HG02938 (cell line): ENCODE data around the gene CLCN4.

Experiments
- ATAC-seq: cut with Tn5 transposase; IDR thresholded peaks from one replicate; pipeline ENCODE4 v1.9.1; 2021; ENCODE audit warnings: mild to moderate bottlenecking, moderate library complexity; ENCODE audit not compliant: unreplicated experiment

CLCN4 gene

GRCh38 chrX:10156199-10157031 is at the start of gene CLCN4:
Gene CLCN4, plus strand, starts transcription at chrX:10156975. Its CDS starts 28,058 bp downstream, at chrX:10185033.
- ATAC-seq = no peak

GRCh38 chrX:10107483-10107882 is 49.3 kb upstream of the CLCN4 start:
- no peak for ATAC-seq

GRCh38 chrX:10108288-10108687 is 48.5 kb upstream of the CLCN4 start:
- ATAC-seq = no peak

- ATAC-seq = no peak
These were observed 47.1 kb upstream of the CLCN4 start for GRCh38 chrX:10109695-10110094.

GRCh38 chrX:10110316-10110935 is 46.3 kb upstream of the CLCN4 start:
- no peak for ATAC-seq

- ATAC-seq = peak; percentile 39
These were observed 45.8 kb upstream of the CLCN4 start for GRCh38 chrX:10110984-10111363.

GRCh38 chrX:10111364-10112148 is 45.2 kb upstream of the CLCN4 start:
- ATAC-seq = peak; percentile 51

- no peak for ATAC-seq
These were observed 44.3 kb upstream of the CLCN4 start for GRCh38 chrX:10112510-10112909.

GRCh38 chrX:10115082-10115481 is 41.7 kb upstream of the CLCN4 start:
- no peak for ATAC-seq

- ATAC-seq = no peak
These were observed 39.5 kb upstream of the CLCN4 start for GRCh38 chrX:10117301-10117700.

GRCh38 chrX:10117864-10118377 is 38.9 kb upstream of the CLCN4 start:
- no peak for ATAC-seq

- ATAC-seq = no peak
These were observed 38.2 kb upstream of the CLCN4 start for GRCh38 chrX:10118530-10118929.

GRCh38 chrX:10119399-10119990 is 37.3 kb upstream of the CLCN4 start:
- ATAC-seq = no peak

GRCh38 chrX:10120331-10120730 is 36.4 kb upstream of the CLCN4 start:
- no peak for ATAC-seq

GRCh38 chrX:10120828-10121227 is 35.9 kb upstream of the CLCN4 start:
- no peak for ATAC-seq

- peak; percentile 79 for ATAC-seq
These were observed 35.0 kb upstream of the CLCN4 start for GRCh38 chrX:10121787-10122186.

- no peak for ATAC-seq
These were observed 32.1 kb upstream of the CLCN4 start for GRCh38 chrX:10124506-10125247.

GRCh38 chrX:10125248-10125615 is 31.5 kb upstream of the CLCN4 start:
- ATAC-seq = no peak

- no peak for ATAC-seq
These were observed 30.7 kb upstream of the CLCN4 start for GRCh38 chrX:10126044-10126443.

GRCh38 chrX:10126834-10127233 is 29.9 kb upstream of the CLCN4 start:
- ATAC-seq = no peak
